ENCODE results near the gene FKBP15. TPM values are rescaled to one million over a fixed set of nuclear protein-coding genes. Genes with fewer than 3 reads are reported as not detected.

Gene FKBP15
- total RNA-seq, 1 donor from 2014 or later, result 18.2 TPM

DNA sequence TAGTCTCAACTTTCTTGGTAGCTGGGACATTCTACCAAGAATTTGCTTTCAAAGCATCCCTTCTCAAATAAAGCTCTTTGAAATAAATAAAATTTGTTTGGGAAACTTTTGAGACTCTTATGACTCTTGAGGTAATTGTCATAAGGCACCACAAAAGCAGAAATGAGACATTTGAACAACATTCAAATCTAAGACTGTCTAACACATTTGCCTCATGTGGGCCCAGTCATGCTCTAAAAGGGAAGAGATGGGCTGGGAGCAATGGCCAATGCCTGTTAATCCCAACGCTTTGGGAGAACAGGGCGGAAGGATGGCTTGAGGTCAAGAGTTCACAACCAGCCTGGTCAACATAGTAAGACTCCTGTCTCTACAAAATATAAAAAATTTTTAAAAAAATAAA lies 43.8 kb downstream of the FKBP15 start:
- Mint-ChIP-seq H3K27ac (ENCODE audit: unreplicated experiment) (no peak overlapping the region), H3K4me3 (ENCODE audit: unreplicated experiment) (no peak overlapping the region), H3K4me1 (ENCODE audit: low read depth, unreplicated experiment) (no peaks in the 10 kb centered on the region), H3K27me3 (ENCODE audit: unreplicated experiment) (no peaks in the 10 kb centered on the region), H3K9me3 (ENCODE audit: unreplicated experiment) (no peaks in the 10 kb centered on the region), H3K36me3 (ENCODE audit: unreplicated experiment) (peaks cover 12% of the 10 kb centered on the region)
- no peak for TF ChIP-seq CTCF (IDR thresholded peaks at IDR 0.05; ENCODE audit: partially characterized antibody, unreplicated experiment)
- no peak for DNase-seq

DNA sequence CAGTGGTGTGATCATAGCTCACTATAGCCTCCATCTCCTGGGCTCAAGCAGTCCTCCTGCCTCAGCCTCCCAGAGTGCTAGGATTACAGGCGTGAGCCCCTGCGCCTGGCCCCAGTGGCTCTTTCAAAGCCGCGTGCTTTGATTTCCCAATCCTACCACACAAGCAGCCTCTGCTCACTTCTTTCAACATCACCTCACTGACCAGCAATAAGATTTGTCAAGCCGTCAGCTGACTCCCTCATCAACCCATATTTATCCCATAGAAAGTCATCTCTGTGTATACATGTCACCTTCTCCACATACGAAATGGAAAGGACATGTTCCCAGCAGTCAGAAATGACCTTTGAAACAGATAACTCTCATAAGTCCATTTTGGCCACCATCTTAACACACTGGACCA lies 44.3 kb downstream of the FKBP15 start:
- H3K27me3 Mint-ChIP-seq (ENCODE audit: unreplicated experiment), result no peaks in the 10 kb centered on the region
- TF ChIP-seq CTCF (IDR thresholded peaks at IDR 0.05; ENCODE audit: partially characterized antibody, unreplicated experiment), result no peak
- DNase-seq, result no peak
- H3K27ac Mint-ChIP-seq (ENCODE audit: unreplicated experiment), result no peak overlapping the region
- H3K36me3 Mint-ChIP-seq (ENCODE audit: unreplicated experiment), result peaks cover 13% of the 10 kb centered on the region
- H3K4me1 Mint-ChIP-seq (ENCODE audit: low read depth, unreplicated experiment), result no peaks in the 10 kb centered on the region
- no peak overlapping the region for H3K4me3 Mint-ChIP-seq (ENCODE audit: unreplicated experiment)
- H3K9me3 Mint-ChIP-seq (ENCODE audit: unreplicated experiment), result no peaks in the 10 kb centered on the region

DNA sequence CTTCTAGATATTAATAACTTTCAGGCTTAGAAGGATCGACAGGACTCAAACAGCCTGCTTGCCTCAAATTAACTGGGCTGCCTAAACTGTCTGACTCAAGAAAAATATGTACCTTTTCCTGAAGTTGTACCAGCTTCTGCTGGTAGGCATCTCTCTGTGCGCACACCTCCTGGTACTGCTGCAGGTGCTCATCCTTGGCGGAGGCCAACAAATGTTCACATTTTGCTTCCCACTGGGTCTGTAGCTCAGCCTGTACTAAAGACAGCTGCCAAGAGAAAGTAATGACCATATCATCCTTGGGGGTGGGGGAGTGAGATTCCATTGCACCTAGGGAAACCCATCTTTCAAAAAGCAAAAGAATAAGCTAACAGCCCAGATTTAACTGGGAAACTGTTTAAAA lies 47.7 kb downstream of the FKBP15 start:
- H3K27me3 Mint-ChIP-seq (ENCODE audit: unreplicated experiment), result no peaks in the 10 kb centered on the region
- no peak overlapping the region for H3K4me3 Mint-ChIP-seq (ENCODE audit: unreplicated experiment)
- no peaks in the 10 kb centered on the region for H3K9me3 Mint-ChIP-seq (ENCODE audit: unreplicated experiment)
- no peak for DNase-seq
- no peaks in the 10 kb centered on the region for H3K4me1 Mint-ChIP-seq (ENCODE audit: low read depth, unreplicated experiment)
- H3K27ac Mint-ChIP-seq (ENCODE audit: unreplicated experiment), result no peak overlapping the region
- peaks cover 13% of the 10 kb centered on the region for H3K36me3 Mint-ChIP-seq (ENCODE audit: unreplicated experiment)
- TF ChIP-seq CTCF (IDR thresholded peaks at IDR 0.05; ENCODE audit: partially characterized antibody, unreplicated experiment), result no peak

DNA sequence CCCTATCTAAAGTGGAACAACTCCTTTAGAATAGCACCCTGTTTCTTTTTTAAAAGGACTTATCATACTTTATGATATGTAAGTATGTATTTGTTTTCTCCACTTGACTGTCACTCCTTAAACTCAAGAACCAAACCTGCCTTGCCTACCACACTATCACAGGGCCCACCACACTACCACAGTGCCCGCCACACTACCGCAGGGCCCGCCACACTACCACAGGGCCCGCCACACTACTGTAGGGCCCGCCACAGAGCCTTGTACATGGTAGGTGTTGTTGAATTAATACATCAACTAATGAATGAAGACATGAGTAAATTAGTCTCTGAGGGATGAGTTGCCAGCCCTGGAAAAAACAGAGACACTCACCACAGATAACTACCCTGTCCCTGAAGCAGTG lies 52.3 kb downstream of the FKBP15 start:
- Mint-ChIP-seq H3K4me1 (ENCODE audit: low read depth, unreplicated experiment) (no peaks in the 10 kb centered on the region), H3K9me3 (ENCODE audit: unreplicated experiment) (peaks cover 2% of the 10 kb centered on the region), H3K36me3 (ENCODE audit: unreplicated experiment) (peaks cover 18% of the 10 kb centered on the region), H3K27ac (ENCODE audit: unreplicated experiment) (no peak overlapping the region), H3K4me3 (ENCODE audit: unreplicated experiment) (no peak overlapping the region), H3K27me3 (ENCODE audit: unreplicated experiment) (no peaks in the 10 kb centered on the region)
- DNase-seq, result no peak
- TF ChIP-seq CTCF (IDR thresholded peaks at IDR 0.05; ENCODE audit: partially characterized antibody, unreplicated experiment), result no peak

GRCh38 chr9:113166039-113166438 lies 55.0 kb downstream of the FKBP15 start:
- H3K27ac Mint-ChIP-seq (ENCODE audit: unreplicated experiment), result no peak overlapping the region
- peaks cover 2% of the 10 kb centered on the region for H3K9me3 Mint-ChIP-seq (ENCODE audit: unreplicated experiment)
- no peak overlapping the region for H3K4me3 Mint-ChIP-seq (ENCODE audit: unreplicated experiment)
- DNase-seq, result no peak
- TF ChIP-seq CTCF (IDR thresholded peaks at IDR 0.05; ENCODE audit: partially characterized antibody, unreplicated experiment), result no peak
- H3K36me3 Mint-ChIP-seq (ENCODE audit: unreplicated experiment), result peaks cover 8% of the 10 kb centered on the region
- no peaks in the 10 kb centered on the region for H3K27me3 Mint-ChIP-seq (ENCODE audit: unreplicated experiment)
- H3K4me1 Mint-ChIP-seq (ENCODE audit: low read depth, unreplicated experiment), result peaks cover 1% of the 10 kb centered on the region
